ENCODE results near the gene NUDT8.
"Not testable (repeated sequence)": the region's sequence is repeated elsewhere in the genome, so short reads cannot be mapped to it uniquely, and the experiment has no call there.

NUDT8 gene

DNA sequence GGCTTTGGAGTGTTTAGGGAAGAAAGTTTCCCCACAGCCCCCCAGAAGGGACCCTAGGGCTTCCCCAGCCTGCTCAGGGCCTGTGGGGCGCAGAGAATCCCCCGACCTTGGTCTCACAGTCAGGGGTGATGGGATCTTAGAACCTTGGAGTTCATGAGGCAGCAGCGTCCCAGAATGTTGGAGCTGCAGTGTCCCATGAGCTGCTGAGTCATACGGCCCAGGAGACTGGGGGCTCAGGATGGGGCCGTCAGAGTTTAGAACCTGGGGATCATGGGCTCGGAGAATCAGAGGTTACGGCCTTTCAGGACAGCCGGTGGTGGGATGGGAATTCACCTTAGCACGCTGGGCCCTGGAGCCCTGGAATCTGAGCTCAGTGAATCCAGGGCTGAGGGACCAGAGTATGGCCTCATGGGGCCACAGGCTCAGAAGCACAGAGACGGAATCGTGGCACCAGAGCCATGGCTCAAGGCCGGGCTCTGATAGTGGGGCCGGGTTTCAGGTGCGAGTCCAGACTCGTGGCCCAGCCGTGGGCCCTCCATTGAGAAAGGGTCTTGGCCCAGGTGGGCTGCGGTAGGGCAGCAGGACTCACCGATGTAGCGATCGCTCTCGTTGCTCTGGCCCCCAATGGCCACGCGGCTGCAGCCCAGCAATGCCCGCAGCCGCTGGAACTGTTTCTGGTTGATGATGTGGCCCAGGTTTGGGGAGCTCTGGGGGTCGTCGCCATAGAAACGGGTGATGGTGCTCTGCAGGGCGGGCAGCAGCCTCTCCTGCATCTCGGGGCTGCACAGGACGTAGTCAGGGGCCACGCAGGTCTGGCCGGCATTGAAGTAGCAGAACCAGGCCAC is 35.2 kb upstream of the NUDT8 start:
- no peak for DNase-seq (ENCODE audit: low read depth)
- no peak overlapping the region for H3K4me3 ChIP-seq (ENCODE audit: low read length)
- TF ChIP-seq, protein P1, sequence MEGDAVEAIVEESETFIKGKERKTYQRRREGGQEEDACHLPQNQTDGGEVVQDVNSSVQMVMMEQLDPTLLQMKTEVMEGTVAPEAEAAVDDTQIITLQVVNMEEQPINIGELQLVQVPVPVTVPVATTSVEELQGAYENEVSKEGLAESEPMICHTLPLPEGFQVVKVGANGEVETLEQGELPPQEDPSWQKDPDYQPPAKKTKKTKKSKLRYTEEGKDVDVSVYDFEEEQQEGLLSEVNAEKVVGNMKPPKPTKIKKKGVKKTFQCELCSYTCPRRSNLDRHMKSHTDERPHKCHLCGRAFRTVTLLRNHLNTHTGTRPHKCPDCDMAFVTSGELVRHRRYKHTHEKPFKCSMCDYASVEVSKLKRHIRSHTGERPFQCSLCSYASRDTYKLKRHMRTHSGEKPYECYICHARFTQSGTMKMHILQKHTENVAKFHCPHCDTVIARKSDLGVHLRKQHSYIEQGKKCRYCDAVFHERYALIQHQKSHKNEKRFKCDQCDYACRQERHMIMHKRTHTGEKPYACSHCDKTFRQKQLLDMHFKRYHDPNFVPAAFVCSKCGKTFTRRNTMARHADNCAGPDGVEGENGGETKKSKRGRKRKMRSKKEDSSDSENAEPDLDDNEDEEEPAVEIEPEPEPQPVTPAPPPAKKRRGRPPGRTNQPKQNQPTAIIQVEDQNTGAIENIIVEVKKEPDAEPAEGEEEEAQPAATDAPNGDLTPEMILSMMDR (conservative IDR thresholded peaks at IDR 0.05; ENCODE audit: low read depth, low read length): no peak

DNA sequence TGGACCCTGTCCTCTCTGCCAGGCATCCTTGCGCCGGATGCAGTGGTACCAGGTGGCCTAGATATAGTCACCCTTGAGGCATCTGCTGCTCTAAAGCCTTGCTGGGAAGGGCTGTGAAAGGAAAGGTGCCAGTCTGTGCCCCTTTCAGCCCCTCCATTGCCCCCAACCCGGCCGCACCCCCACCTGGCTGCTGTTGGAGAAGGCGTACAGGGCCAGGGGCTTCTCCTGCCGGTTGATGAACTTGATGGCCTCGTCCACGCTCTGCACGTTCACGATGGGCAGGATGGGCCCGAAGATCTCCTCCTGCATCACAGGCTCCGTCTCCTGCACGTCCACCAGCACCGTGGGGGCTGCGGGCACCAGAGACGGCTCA is 34.5 kb upstream of the NUDT8 start:
- TF ChIP-seq, protein P1 (conservative IDR thresholded peaks at IDR 0.05; ENCODE audit: low read depth, low read length): no peak
- H3K4me3 ChIP-seq (ENCODE audit: low read length): no peak overlapping the region
- no peak for DNase-seq (ENCODE audit: low read depth)

DNA sequence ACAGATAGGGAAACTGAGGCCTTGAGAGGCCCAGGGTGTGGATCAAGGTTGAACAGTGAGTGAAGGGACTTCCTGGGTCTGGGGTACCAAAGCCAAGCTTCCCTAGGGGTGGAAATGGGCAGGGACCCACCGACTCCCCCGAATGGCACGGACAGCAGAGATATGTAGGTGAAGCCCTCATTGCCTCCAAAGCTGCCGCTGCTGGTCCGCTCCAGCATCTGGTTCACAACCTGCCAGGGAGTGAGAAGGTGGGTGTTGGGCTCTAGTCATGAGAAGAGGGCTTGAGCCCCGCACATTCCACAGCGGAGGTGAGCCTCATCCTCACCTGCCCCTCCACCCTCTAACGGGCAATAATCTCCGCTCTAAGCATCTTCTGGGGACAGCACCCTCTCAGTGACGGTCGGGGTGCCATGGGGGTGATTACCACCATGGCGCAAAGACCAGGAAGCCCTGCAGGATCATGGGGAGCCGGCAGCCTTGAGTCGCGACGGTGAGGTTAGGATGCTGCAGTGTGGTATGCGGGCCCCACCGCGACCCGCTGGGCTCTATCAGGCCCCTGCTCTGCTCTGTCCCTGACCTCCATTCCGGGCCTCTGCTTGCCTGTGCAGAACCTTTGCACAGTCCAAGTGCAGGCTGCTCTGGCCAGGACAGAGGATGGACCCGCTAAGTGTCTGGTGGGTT is 33.9 kb upstream of the NUDT8 start:
- no peak for DNase-seq (ENCODE audit: low read depth)
- H3K4me3 ChIP-seq (ENCODE audit: low read length): no peak overlapping the region
- TF ChIP-seq, protein P1 (conservative IDR thresholded peaks at IDR 0.05; ENCODE audit: low read depth, low read length): no peak

DNA sequence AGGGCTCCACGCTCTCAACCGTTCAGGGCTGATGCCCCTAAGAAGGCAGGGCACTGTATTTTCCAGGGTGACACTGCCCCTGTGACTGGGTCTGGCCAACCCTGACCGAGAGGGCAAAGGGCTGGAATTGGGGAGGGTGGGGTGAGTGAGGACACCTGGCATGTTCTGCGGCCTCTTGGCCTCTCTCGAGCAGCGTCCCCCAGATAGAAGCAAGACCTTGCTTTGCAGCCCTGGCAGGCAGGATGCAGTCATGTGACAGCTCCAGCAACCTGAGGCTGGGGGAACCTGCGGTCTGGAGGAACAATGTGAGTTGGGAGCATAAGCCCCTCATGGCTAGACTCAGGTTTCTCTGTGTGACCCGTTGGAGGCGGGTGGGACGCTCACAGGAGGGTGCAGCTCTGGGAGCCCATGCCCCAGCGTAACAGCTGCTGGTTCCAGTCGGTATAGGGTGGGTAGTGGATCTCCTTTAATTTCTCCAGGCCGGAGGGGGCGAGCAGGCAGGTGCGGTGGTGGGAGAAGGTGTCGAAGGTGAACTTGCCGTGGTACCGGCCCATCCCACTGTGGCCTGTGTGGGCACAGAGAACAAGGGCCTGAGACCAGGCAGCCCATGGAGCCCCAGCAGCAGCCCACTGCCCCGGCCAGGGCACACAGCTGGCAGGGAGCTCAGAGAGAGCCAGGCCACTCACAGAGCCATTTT is 33.2 kb upstream of the NUDT8 start:
- TF ChIP-seq, protein P1 (conservative IDR thresholded peaks at IDR 0.05; ENCODE audit: low read depth, low read length): no peak
- H3K4me3 ChIP-seq (ENCODE audit: low read length): no peak overlapping the region
- DNase-seq (ENCODE audit: low read depth): no peak

DNA sequence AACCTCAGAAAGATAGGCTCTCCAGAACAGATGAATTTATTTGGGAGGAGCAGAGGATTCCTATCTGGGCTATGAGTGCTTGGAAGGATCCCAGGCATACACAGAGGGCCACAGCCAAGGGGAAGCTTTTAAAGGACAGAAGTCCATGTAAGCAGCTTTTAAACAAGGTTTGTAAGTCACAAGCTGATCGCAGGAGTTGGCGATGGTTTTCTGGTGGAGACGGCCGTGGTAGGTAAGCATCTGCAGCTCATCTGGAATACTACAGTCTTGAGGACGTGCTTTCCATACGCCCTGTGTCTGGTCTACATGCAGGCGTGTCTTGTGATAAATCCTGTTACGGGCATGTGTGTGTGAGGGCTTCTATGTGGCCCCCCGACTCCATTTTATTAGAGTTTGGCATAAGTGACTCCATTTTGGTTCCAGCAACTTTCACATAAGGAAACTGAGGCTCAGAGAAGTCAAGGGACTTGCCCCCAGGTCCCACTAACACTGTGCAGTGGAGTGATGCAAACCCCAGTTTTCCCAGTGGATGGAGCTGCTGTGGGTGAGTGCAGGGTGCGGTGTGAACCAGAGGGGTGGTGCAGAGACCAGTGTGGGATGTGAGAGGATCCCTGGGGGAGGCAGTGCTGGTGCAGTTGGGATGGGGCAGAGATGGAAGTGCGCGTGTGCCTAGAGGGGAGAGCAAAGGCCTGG is 32.6 kb upstream of the NUDT8 start:
- DNase-seq (ENCODE audit: low read depth): no peak
- H3K4me3 ChIP-seq (ENCODE audit: low read length): no peak overlapping the region
- TF ChIP-seq, protein P1 (conservative IDR thresholded peaks at IDR 0.05; ENCODE audit: low read depth, low read length): no peak

DNA sequence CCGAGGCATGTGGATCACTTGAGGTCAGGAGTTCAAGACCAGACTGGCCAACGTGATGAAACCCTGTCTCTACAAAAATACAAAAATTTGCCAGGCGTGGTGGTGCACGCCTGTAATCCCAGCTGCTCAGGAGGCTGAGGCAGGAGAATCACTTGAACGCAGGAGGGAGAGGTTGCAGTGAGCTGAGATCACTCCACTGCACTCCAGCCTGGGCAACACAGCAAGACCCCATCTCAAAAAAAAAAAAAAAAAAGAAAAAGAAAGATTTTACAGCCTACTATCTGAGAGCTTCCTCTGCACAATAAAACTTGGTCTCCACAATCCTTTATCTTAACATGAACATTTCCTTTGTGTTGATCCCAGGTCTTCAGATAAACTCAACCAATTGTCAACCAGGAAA is 31.0 kb upstream of the NUDT8 start:
- H3K4me3 ChIP-seq (ENCODE audit: low read length); DNase-seq (ENCODE audit: low read depth): not testable (repeated sequence)

DNA sequence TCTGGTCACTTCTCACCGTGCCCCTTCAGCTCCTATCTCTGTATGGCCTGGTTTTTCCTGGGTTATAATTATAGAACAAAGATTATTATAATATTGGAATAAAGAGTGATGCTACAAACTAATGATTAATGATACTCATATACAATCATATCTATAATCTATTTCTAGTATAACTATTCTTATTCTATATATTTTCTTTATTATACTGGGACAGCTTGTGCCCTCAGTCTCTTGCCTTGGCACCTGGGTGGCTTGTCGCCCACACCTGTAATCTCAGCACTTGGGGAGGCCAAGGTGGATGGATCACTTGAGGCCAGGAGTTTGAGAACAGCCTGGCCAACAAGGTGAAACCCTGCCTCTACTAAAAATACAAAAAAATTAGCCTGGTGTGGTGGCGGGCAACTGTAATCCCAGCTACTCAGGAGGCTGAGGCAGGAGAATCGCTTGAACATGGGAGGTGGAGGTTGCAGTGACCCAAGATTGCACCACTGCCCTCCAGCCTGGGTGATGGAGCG is 30.0 kb upstream of the NUDT8 start:
- H3K4me3 ChIP-seq (ENCODE audit: low read length); DNase-seq (ENCODE audit: low read depth): not testable (repeated sequence)

Measured in retinal pigment epithelial cell (primary cell).